Measurements from ENCODE around the gene PAX4.
A peak's percentile ranks its signal among the peaks of the same experiment; 100 is the strongest.

PAX4 gene

GRCh38 chr7:127635659-127636285 is 17.8 kb upstream of the PAX4 start:
- TF ChIP-seq REST (IDR thresholded peaks at IDR 0.05; ENCODE audit: insufficient replicate concordance, low read depth), result no peak
- TF ChIP-seq POLR2AphosphoS5 (IDR thresholded peaks at IDR 0.05; ENCODE audit: low read depth), result no peak
- no peak for TF ChIP-seq SPI1 (IDR thresholded peaks at IDR 0.05; ENCODE audit: borderline replicate concordance, low read depth)
- TF ChIP-seq CTCF (IDR thresholded peaks at IDR 0.05; ENCODE audit: insufficient read depth, low read length), result no peak
- TF ChIP-seq GABPA (IDR thresholded peaks at IDR 0.05; ENCODE audit: low read depth), result no peak
- Histone ChIP-seq H3K4me3 (replicated peaks; ENCODE audit: insufficient read depth, low read length) (no peak overlapping the region), H3K27ac (replicated peaks) (peak overlapping the region; percentile 49), H3K27me3 (ENCODE audit: insufficient read depth, poor library complexity, severe bottlenecking) (no peaks in the 10 kb centered on the region)
- DNase-seq (ENCODE audit: low read depth in 1 of 2, low spot score in 1 of 2), result no peak

- DNase-seq (ENCODE audit: low read depth in 1 of 2, low spot score in 1 of 2), result no peak
- H3K4me3 ChIP-seq (replicated peaks; ENCODE audit: insufficient read depth, low read length), result no peak overlapping the region
- no peak overlapping the region for H3K27ac ChIP-seq (replicated peaks)
- H3K27me3 ChIP-seq (ENCODE audit: insufficient read depth, poor library complexity, severe bottlenecking), result no peaks in the 10 kb centered on the region
- no peak for TF ChIP-seq POLR2AphosphoS5 (IDR thresholded peaks at IDR 0.05; ENCODE audit: low read depth)
- TF ChIP-seq CTCF (IDR thresholded peaks at IDR 0.05; ENCODE audit: insufficient read depth, low read length), result no peak
- no peak for TF ChIP-seq SPI1 (IDR thresholded peaks at IDR 0.05; ENCODE audit: borderline replicate concordance, low read depth)
- TF ChIP-seq GABPA (IDR thresholded peaks at IDR 0.05; ENCODE audit: low read depth), result no peak
- TF ChIP-seq REST (IDR thresholded peaks at IDR 0.05; ENCODE audit: insufficient replicate concordance, low read depth), result no peak
These were observed 14.5 kb upstream of the PAX4 start for GRCh38 chr7:127632276-127632910.

- TF ChIP-seq CTCF (IDR thresholded peaks at IDR 0.05; ENCODE audit: insufficient read depth, low read length) (peak; percentile 18), SPI1 (IDR thresholded peaks at IDR 0.05; ENCODE audit: borderline replicate concordance, low read depth) (no peak), POLR2AphosphoS5 (IDR thresholded peaks at IDR 0.05; ENCODE audit: low read depth) (no peak), REST (IDR thresholded peaks at IDR 0.05; ENCODE audit: insufficient replicate concordance, low read depth) (no peak), GABPA (IDR thresholded peaks at IDR 0.05; ENCODE audit: low read depth) (no peak)
- H3K4me3 ChIP-seq (replicated peaks; ENCODE audit: insufficient read depth, low read length), result no peak overlapping the region
- H3K27ac ChIP-seq (replicated peaks), result no peak overlapping the region
- no peaks in the 10 kb centered on the region for H3K27me3 ChIP-seq (ENCODE audit: insufficient read depth, poor library complexity, severe bottlenecking)
- DNase-seq (ENCODE audit: low read depth in 1 of 2, low spot score in 1 of 2), result peak; percentile 42 to 63
These were observed 11.4 kb upstream of the PAX4 start for GRCh38 chr7:127629268-127629854.
